ENCODE data around the gene SCTR. TPM values are rescaled to one million over a fixed set of nuclear protein-coding genes. Genes with fewer than 3 reads are reported as not detected.

SCTR gene
- total RNA-seq, 2 experiments from 2014 or later = not detected

GRCh38 chr2:119537792-119538191 is 13.5 kb upstream of the SCTR start:
- Mint-ChIP-seq H3K4me1 (no peaks in the 10 kb centered on the region), H3K4me3 (no peak overlapping the region), H3K27me3 (peaks cover 34% of the 10 kb centered on the region), H3K36me3 (no peaks in the 10 kb centered on the region), H3K9me3 (peaks cover 15% of the 10 kb centered on the region), H3K27ac (no peak overlapping the region)
- DNase-seq = no peak

DNA sequence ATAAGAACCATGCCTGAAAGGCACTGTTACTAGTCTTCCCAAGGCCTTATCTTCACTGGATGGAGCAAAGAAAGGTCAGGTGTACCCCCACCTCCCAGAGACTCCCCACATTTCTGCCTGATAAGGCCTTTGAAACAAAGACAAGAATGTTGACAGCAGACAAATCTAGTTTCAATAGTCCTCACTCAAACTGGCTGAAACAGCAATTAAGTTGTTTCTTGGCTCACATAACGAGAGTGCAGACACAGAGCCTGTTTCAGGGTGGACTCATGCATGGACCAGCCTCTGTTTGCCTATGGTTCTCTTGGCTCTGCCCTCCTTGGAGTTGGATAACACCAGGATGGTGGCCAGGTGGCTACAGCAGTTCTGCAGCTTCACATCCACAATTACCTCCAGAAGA is 12.4 kb upstream of the SCTR start:
- H3K27me3 Mint-ChIP-seq = peaks cover 25% of the 10 kb centered on the region

DNA sequence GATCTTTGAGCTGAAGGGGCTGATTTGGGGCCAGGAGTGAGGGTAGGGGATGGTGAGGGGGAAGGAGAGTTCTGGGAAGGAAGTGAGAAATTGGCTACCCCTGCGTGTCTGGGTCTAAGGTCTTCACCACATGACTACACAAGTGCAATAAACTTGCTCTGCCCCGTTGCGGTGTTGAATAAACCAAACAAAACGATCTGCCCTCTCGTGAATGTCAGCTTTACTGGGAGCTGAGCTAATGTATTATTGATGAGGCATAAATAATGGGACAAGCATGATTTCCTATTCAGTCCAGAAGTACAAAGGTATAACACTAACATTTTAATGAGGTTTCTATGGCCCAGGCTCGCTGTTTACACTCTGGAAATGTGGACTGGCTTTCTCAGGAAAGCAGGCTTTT is 11.9 kb upstream of the SCTR start:
- peaks cover 24% of the 10 kb centered on the region for H3K9me3 Mint-ChIP-seq
- no peak for DNase-seq
- H3K36me3 Mint-ChIP-seq = no peaks in the 10 kb centered on the region
- no peak overlapping the region for H3K27ac Mint-ChIP-seq
- no peaks in the 10 kb centered on the region for H3K4me1 Mint-ChIP-seq
- H3K27me3 Mint-ChIP-seq = peaks cover 21% of the 10 kb centered on the region
- H3K4me3 Mint-ChIP-seq = no peak overlapping the region

More for the DNA sequence above, 12.4 kb upstream of the SCTR start:
- DNase-seq = no peak
- Mint-ChIP-seq H3K4me1 (no peaks in the 10 kb centered on the region), H3K9me3 (peaks cover 22% of the 10 kb centered on the region), H3K27ac (no peak overlapping the region), H3K4me3 (no peak overlapping the region), H3K36me3 (no peaks in the 10 kb centered on the region)

GRCh38 chr2:119533560-119533959 is 9.3 kb upstream of the SCTR start:
- Mint-ChIP-seq H3K4me3 (no peak overlapping the region), H3K36me3 (no peaks in the 10 kb centered on the region), H3K27ac (no peak overlapping the region), H3K4me1 (no peaks in the 10 kb centered on the region), H3K9me3 (peaks cover 25% of the 10 kb centered on the region), H3K27me3 (peaks cover 16% of the 10 kb centered on the region)
- DNase-seq = no peak

DNA sequence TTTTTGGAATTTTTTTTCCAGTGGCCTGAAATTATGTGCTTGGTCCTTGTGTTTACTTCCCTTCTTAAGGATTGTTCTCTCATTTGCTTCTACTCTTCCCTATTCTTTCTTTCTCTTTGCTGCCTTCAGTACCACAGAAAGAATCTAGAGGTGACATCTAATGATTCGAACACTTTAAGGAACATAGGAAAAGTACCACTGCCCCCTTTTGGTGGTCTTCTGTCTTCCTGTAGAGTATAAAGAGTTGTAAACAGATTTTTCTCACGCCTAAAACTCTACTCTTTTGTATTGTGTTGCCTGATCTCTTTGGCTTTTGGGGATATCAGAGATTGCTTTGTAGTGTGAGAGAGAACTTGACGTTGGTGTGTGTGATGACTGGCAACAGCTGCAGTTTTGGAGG is 7.0 kb upstream of the SCTR start:
- Mint-ChIP-seq H3K9me3 (peaks cover 25% of the 10 kb centered on the region), H3K27me3 (peaks cover 21% of the 10 kb centered on the region), H3K27ac (no peak overlapping the region), H3K36me3 (no peaks in the 10 kb centered on the region), H3K4me3 (no peak overlapping the region), H3K4me1 (no peaks in the 10 kb centered on the region)
- DNase-seq = no peak

DNA sequence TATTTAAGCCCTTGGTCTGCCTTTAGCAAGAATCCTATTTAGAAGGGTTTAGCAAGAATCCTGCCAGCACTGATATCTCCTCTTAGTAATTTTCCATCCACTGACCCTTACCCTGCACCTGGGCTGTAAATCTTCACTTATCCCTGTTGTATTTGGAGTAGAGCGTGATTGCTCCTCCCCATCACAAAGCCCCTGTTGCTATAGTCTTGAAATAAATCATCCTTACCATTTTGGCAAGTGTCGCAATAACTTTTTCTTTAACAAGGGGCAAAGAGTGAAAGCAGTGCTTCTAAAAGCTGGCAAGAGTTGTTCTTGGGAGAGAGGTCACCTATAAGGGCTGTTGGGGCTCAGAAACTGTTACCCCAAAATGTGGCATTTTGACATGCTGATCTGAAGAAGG is 3.7 kb upstream of the SCTR start:
- Mint-ChIP-seq H3K4me3 (no peak overlapping the region), H3K9me3 (peaks cover 10% of the 10 kb centered on the region), H3K27ac (no peak overlapping the region), H3K27me3 (peaks cover 41% of the 10 kb centered on the region), H3K4me1 (no peaks in the 10 kb centered on the region), H3K36me3 (no peaks in the 10 kb centered on the region)
- DNase-seq = no peak

GRCh38 chr2:119525614-119526013 is 1.3 kb upstream of the SCTR start:
- no peaks in the 10 kb centered on the region for H3K9me3 Mint-ChIP-seq
- DNase-seq = no peak
- H3K4me3 Mint-ChIP-seq = no peak overlapping the region
- H3K36me3 Mint-ChIP-seq = no peaks in the 10 kb centered on the region
- H3K4me1 Mint-ChIP-seq = no peaks in the 10 kb centered on the region
- no peak overlapping the region for H3K27ac Mint-ChIP-seq
- peaks cover 54% of the 10 kb centered on the region for H3K27me3 Mint-ChIP-seq

DNA sequence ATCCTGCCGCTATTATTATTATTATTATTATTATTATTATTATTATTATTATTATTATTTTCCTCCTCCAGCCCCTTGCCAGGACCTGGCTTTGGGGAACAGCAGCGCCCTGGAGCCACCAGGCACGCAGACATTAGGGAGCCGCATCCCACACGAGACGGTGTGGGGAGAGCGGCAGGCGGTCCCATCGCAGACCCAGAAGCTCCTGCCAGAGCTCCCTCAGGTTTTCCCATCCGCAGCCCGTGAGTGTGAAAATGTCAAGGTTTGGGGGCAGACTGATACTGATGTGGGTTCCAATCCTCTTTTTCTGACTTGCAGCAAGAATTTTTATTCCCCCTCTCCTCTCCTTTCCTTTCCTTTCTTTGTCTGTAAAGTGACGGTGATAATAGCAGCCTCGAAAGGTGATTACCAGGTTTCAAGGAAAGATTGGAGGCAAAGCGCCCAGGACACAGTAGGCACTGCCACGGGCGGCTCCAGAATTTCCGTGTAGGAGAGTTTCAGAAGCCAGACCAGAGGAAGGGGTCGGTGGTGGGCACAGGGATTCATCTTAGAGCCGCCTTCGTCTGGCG is 816 bp downstream of the SCTR start:
- peaks cover 55% of the 10 kb centered on the region for H3K27me3 Mint-ChIP-seq
- H3K9me3 Mint-ChIP-seq = no peaks in the 10 kb centered on the region
- H3K27ac Mint-ChIP-seq = no peak overlapping the region

DNA sequence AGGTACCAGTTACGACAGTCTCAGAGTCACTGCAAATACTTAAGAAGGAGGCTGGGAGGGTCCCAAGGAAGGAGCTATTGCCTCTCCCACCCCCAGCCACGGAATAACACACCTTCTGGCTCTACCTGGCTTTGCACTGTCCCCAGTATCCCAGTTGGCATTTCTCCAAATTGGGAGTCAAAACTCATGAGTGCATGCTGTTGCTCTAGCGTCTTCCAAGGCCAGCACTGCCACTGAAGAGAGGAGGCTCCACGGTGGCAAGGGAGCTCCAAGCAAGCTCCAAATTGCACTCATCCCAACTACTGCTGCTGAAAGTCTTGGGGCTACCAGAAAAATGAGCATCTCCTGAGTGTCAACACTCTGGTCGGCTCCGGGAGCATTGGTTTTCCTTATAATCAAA is 1.6 kb downstream of the SCTR start:
- no peaks in the 10 kb centered on the region for H3K9me3 Mint-ChIP-seq
- no peak overlapping the region for H3K4me3 Mint-ChIP-seq
- H3K27ac Mint-ChIP-seq = no peak overlapping the region
- H3K4me1 Mint-ChIP-seq = no peaks in the 10 kb centered on the region
- H3K27me3 Mint-ChIP-seq = peaks cover 53% of the 10 kb centered on the region
- no peak for DNase-seq
- H3K36me3 Mint-ChIP-seq = no peaks in the 10 kb centered on the region

More for the DNA sequence above, 816 bp downstream of the SCTR start:
- Mint-ChIP-seq H3K4me3 (no peak overlapping the region), H3K36me3 (no peaks in the 10 kb centered on the region), H3K4me1 (no peaks in the 10 kb centered on the region)
- no peak for DNase-seq

- no peaks in the 10 kb centered on the region for H3K36me3 Mint-ChIP-seq
- peaks cover 46% of the 10 kb centered on the region for H3K27me3 Mint-ChIP-seq
- no peak for DNase-seq
- H3K4me1 Mint-ChIP-seq = no peaks in the 10 kb centered on the region
- H3K27ac Mint-ChIP-seq = no peak overlapping the region
- no peak overlapping the region for H3K4me3 Mint-ChIP-seq
- H3K9me3 Mint-ChIP-seq = no peaks in the 10 kb centered on the region
Measured at GRCh38 chr2:119521433-119522050, 2.7 kb downstream of the SCTR start.

- no peak overlapping the region for H3K27ac Mint-ChIP-seq
- H3K36me3 Mint-ChIP-seq = no peaks in the 10 kb centered on the region
- H3K9me3 Mint-ChIP-seq = no peaks in the 10 kb centered on the region
- H3K4me1 Mint-ChIP-seq = no peaks in the 10 kb centered on the region
- no peak overlapping the region for H3K4me3 Mint-ChIP-seq
- H3K27me3 Mint-ChIP-seq = peaks cover 50% of the 10 kb centered on the region
- DNase-seq = no peak
Measured at GRCh38 chr2:119520696-119521432, 3.4 kb downstream of the SCTR start.

DNA sequence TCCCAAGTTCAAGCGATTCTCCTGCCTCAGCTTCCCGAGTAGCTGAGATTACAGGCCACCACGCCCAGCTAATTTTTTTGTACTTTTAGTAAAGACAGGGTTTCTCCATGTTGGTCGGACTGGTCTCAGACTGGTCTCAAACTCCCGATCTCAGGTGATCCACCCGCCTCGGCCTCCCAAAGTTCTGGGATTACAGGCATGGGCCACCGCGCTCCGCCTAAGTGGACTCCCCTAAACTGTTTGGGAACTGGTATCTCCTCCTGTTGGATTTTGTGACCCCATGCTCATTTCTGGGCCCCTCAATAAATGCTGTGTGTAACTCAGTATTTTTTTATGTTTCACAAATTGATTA is 5.2 kb downstream of the SCTR start:
- H3K36me3 Mint-ChIP-seq = no peaks in the 10 kb centered on the region
- H3K4me1 Mint-ChIP-seq = no peaks in the 10 kb centered on the region

DNA sequence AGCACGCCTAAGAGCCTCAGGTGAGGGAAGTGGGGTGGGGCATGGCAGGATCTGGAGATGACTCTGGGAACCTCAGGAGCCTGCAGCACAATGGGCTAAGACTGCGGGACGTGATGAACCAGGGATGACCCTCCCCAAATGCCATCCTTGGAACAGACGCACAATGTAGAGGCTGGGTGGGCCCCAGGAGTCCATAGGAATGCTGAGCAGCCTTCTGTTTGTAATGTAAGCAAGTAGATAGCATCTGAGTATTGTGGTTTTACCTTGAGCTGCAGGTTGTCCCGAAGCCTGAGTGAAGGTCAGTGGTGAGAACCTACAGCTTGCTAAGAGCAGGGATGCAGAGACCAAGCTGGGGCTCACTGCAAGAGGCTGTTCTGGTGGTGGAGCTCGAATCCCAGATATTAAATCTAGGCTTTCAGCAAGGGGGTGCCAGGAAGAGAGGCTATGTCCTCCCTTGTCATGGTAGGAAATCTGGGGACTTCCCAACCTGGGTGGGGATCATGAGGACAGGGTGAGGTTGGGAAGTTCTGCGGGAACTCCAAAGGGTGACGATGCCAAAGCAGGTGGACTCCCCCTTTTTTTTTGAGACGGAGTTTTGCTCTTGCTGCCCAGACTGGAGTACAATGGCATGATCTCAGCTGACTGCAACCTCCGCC is 5.8 kb downstream of the SCTR start:
- no peaks in the 10 kb centered on the region for H3K4me1 Mint-ChIP-seq
- H3K27ac Mint-ChIP-seq = no peak overlapping the region
- no peaks in the 10 kb centered on the region for H3K9me3 Mint-ChIP-seq
- no peak overlapping the region for H3K4me3 Mint-ChIP-seq
- peaks cover 46% of the 10 kb centered on the region for H3K27me3 Mint-ChIP-seq
- no peak for DNase-seq
- no peaks in the 10 kb centered on the region for H3K36me3 Mint-ChIP-seq

More for the DNA sequence above, 5.2 kb downstream of the SCTR start:
- no peak for DNase-seq
- Mint-ChIP-seq H3K4me3 (no peak overlapping the region), H3K9me3 (no peaks in the 10 kb centered on the region), H3K27ac (no peak overlapping the region), H3K27me3 (peaks cover 50% of the 10 kb centered on the region)

- no peaks in the 10 kb centered on the region for H3K9me3 Mint-ChIP-seq
- no peaks in the 10 kb centered on the region for H3K36me3 Mint-ChIP-seq
- no peak overlapping the region for H3K27ac Mint-ChIP-seq
- no peaks in the 10 kb centered on the region for H3K4me1 Mint-ChIP-seq
- H3K4me3 Mint-ChIP-seq = no peak overlapping the region
- peaks cover 40% of the 10 kb centered on the region for H3K27me3 Mint-ChIP-seq
- peak; percentile 37 for DNase-seq
Measured at GRCh38 chr2:119517433-119517832, 6.8 kb downstream of the SCTR start.

GRCh38 chr2:119516121-119516520 is 8.2 kb downstream of the SCTR start:
- Mint-ChIP-seq H3K4me1 (no peaks in the 10 kb centered on the region), H3K27me3 (peaks cover 33% of the 10 kb centered on the region), H3K27ac (no peak overlapping the region), H3K4me3 (no peak overlapping the region), H3K9me3 (no peaks in the 10 kb centered on the region), H3K36me3 (no peaks in the 10 kb centered on the region)
- DNase-seq = no peak

All from activated naive CD8-positive, alpha-beta T cell treated with anti-CD3 and anti-CD28 coated beads for 36 hours (primary cell).